Eye (tissue), 1 donor: Measurements from ENCODE around the gene TGFBR1.

Experiments used
- DNase-seq: peaks from one replicate; pipeline ENCODE4 v3.0.0-alpha.2; 2015

TGFBR1 gene

GRCh38 chr9:99108131-99108530 lies 3.2 kb downstream of the TGFBR1 start:
- no peak for DNase-seq

- no peak for DNase-seq
Observed at GRCh38 chr9:99109522-99109921, 4.6 kb downstream of the TGFBR1 start.

DNA sequence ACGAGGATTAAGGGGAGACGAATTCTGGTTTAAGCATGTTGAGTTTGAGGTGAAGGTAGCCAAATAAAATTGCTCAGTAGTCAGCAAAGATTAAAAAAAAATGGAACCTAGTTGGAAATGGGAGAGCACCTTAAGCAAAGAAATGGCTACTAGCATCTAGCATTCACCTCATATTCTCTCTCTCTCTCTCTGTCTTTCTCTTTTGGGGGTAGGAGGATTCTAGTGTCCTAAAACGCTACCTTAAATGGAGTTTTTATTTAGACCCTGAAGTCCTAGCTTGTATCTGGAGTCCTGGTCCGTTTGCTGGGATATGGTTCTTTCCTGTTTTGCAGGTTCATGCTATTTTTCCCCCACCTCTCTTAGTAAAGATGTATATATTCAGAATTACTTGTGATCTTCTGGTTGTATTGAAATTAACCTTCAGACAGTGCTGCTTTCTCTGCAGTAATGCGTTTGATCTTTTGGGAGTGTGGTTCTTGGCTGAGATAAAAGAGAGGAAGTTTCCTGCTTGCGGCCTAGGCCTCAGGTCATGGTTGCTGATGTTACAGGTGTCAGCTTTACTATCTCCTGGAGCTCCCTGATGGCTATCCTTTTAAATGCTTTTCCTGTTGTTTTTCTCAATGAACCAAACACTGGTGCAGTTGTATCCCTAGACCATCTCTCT lies 8.0 kb downstream of the TGFBR1 start:
- no peak for DNase-seq

DNA sequence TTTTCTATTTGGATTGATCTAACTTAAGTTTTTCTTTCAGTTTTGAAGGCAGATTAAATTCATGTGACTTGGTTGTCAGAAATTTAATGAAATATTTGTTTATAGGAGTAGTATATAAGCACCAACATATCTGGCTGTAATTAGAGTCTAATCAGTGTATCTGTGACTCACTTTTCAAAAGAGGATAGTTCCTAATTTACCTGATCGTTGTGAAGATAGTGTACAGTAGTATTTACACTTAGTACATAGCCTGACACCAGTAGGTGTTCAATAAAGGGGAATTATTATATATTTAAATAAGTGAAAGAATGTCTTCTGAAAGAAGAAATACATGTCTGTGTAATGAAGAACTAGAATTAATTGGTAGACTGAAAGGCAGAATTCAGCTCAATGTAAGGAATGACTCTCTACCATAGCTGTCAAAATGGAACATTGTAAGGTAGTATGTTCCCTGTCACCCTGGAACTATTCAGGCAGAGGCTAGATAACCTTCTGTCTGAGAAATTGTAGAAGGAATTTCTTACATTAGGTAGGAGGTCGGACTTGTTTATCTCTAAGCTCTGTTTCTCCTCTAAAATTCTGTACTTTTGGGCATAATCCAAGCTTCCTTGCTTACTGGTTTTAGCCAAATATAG lies 8.6 kb downstream of the TGFBR1 start:
- DNase-seq: no peak

DNA sequence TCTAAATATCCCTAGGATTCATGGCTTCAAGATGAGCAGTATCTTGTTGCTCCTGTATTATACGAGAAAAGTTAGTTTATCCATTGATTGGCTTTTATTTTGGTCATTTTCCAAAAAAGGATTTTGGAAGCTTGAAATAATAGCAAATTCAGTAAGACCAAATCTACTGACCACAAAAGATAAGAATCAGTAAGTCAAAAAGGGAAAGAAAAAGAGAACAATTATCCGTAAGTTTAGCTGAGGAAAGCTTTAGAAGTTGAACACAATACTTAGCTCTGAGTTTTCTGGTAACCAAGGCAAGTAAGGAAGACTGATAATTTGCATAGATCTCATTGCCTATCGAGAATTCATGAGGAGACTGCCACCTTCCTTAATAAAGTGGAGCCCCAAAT lies 9.1 kb downstream of the TGFBR1 start:
- no peak for DNase-seq

DNA sequence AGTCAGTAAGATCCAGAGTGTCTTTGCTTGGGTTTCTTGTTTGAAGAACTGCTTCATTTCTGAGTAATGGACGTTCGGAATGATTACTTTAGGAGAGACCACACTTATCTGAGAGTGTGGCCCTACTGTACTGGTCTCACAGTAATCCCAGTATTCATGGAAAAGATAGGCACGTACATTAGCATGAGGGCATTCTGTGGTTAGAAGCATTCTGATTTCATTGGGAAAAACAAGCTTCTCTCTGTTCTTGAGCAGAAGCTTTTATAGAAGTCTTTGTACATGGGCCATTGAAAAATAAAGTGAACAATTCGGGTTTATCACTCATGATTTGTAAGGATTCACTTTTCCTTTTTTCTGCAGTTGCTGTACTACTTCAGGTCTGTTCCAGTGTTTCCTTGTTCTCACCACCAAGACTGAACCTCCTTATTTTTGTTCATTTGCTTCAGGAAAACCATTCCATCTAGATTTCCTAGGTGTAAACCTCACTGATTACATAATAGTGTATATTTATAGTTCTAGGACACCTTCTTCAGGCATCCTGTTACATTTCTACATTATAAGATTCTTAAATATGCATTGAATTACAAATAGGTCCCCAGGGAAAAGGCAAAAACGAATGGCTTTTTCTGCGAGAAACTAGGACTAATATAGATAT lies 10.1 kb downstream of the TGFBR1 start:
- no peak for DNase-seq

DNA sequence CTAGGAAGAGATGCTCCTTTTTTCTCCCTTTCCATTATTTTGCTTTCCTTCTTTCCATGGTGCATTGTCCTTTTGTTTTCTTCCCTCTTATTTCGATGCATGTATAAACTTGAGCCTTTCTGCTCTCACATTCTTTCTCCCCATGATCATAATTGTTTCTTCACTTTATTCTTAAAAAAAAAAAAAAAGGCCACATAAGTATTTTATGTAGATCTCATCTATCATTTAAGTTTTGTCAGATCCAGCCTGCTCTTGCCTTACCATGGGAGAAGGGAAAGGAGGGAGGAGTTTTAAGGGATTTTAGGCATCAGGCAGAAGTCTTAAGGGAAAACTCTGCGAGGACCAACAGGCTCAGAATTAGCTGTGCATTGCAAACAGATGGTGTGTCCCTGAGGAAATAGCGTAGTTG lies 11.1 kb downstream of the TGFBR1 start:
- peak; percentile 47 for DNase-seq

DNA sequence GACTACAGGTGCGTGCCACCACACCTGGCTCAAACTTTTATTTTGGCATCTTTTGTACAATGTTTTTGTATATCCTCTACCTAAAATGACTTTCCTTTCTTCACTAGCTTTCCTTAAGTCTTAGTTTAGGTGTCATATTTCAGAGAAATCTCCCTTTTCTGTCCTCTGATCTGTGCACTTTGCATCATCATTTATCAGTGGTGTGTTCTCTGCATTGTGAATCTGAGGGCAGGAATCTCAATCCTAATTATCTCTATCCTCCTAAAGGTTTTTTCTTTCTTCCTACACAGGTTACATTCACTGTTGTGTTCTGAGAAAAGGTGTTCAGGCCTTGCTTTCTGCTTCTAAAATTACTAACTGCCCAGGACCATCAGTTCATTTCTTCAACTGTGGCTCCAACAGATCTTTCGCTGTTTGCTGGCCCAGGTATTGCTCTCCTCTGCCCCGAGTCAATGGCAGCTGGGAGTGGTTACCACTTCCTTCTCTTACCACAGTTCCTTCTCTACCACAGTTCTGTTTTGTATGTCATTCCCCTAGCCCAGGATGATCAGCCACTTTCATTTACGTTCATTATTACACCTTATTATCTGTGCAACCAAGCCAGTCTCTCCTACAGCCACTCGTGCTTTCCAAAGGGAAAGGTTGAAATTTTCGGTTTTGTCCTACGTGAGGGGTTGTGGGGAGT lies 14.0 kb downstream of the TGFBR1 start:
- DNase-seq: no peak

DNA sequence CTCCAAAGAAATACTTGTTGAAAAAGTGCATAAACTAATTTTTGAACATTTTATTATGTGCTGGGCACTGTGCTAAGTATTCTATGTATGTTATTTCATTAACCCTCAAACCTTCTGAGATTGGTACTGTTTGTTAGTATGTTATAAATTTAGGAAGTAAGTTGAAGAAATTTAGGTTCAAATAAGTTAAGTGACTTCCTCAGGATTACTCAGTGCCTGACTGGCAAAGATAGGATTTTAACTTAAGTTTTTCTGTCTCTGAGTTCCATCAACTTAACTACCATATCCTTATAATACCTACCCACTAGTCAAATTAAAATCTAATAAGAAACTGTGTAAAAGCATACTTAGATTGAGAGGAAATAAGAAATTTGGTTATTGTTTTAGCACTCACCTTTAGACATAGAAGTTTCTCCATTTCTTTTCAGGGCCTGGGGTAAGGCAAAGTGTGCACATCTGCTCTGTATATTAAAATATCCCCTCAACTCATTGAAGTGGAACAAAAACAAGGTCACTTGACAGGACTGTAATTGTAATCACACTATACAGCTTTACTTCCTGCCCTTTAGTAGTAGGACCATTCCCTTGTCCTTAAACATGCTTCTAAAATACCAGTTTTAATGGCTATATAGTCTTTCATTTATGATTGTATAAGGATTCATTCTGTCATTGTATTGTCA lies 15.2 kb downstream of the TGFBR1 start:
- DNase-seq: no peak

DNA sequence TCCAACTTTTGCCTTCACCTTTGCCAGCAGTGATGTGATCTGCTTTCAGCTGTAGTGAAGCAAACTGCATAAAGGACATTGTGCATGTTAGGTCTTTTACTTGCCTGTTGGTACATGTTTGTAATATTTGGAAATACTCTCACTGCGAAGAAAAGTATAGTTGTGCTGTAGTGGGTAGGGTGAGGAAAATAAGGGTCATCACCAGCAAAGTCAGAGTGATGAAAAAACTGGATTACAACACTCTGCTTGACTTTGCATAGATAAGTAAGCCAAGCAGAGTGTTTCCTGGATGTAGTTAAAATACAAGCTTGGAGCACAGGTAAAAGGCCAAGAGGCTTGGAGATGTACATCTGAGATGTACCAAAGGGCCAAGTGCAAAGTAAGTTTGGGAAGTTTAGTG lies 16.7 kb downstream of the TGFBR1 start:
- no peak for DNase-seq

DNA sequence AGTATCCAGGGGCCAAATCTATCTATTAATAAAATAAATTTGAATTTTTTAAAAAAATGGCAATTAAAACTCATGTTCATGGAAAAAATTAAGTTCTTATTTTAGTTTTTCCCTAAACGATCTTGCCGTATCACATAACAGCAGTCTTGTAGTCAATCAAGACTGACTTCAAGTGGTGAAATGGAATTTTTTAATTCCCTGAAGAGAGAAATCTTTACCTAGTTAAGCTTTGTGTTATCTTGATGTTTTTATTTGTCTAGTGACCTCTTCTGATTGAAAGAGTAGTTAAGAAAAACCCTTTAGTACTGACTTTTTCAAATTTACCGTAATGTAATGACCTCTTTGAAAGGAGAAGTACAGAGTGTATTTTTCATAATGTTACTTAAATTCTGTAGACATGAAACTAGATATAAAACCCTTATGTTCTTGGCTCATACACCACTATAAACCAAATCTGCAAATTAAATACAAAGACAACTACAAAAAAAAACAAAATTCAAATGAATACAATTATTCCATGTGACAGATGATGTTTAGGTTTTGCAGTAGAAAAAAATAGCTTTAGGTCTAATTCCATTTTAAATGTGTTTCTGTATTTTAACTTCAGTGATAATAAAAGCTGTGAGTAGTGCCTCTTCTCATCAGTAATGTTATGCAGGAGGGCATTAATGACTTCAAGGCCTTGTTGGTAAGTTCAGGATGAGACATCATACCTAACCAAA lies 19.8 kb downstream of the TGFBR1 start:
- no peak for DNase-seq

GRCh38 chr9:99125446-99125845 lies 20.5 kb downstream of the TGFBR1 start:
- no peak for DNase-seq

- DNase-seq: no peak
Observed at GRCh38 chr9:99126312-99126711, 21.4 kb downstream of the TGFBR1 start.

GRCh38 chr9:99127356-99128132 lies 22.6 kb downstream of the TGFBR1 start:
- DNase-seq: no peak

DNA sequence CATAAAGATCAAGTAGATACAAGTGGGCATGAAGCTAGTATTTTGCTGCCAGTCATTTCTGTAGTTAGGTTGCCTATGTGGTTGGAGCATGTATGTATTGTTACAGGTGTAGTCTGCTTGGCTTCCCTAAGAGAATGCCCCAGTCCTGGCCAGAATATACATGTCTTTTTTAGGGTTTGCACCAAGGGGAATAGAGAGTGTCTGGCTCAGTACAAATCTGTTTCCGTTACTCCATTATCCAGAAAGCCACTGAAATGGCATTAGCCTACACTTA lies 23.2 kb downstream of the TGFBR1 start:
- DNase-seq: no peak

GRCh38 chr9:99129091-99129490 lies 24.2 kb downstream of the TGFBR1 start:
- no peak for DNase-seq

DNA sequence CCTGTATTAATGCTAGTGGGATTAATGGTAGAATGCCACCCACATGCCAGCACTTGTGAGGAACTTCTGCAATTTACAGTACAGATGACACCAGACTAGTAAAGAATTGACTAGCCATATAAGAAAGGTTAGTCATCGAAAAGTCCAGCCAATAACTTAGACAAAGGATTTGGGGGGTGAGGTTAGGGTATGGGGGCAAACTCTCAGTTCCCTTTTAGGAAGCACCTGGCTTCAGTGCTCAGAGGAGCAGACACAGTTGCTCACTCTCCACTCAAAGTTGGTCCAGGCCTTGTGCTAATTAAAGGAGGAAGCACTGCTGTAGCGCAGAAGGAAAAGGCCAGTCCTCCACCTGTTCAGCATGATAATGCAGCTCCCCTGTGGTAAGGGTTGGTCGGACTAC lies 25.2 kb downstream of the TGFBR1 start:
- DNase-seq: no peak

GRCh38 chr9:99133145-99133544 lies 28.2 kb downstream of the TGFBR1 start:
- no peak for DNase-seq

DNA sequence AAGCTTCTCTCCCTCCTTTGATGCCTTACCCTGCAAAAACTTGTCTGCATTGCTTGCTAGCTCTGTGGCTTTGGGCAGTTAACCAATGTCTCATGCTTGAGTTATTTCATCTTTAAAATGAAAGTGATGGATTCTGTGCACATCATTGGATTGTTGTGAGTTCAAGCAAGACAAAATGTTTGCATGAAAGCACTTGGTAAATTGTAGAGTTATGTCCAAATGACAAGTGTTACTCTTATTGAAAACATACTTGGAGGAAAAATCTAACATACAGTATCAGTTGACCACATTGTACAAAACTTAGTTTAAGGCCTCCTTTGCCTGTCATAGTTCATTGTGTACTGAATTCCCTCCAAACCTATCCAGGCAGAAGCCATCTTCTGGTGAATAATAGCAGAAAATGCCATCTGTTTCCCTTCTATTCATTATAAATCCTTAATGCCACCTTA lies 30.0 kb downstream of the TGFBR1 start:
- peak; percentile 86 for DNase-seq

DNA sequence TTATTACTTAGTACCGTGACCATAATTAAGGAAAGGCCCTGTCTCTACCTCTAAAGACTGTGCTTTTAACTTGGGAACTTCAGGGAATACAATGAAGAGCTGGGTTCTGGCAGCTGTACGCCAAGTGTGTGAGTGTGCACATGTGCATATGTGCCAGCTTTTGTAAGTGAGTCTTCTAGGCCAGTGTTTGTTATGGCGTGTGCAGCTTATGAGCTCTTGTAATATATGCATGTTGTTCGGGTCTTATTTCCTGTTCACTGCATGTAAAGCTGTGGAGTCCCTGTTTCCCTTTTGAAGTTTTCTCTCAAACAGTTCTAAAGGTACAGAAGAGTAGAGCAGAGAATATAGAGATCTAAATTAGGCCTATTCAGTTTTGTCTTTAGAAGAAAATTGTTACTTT lies 30.5 kb downstream of the TGFBR1 start:
- peak; percentile 65 for DNase-seq

- DNase-seq: no peak
Observed at GRCh38 chr9:99137225-99137624, 32.3 kb downstream of the TGFBR1 start.

GRCh38 chr9:99137891-99138290 lies 33.0 kb downstream of the TGFBR1 start:
- no peak for DNase-seq
